ENCODE data around the gene KAZN.

KAZN gene

DNA sequence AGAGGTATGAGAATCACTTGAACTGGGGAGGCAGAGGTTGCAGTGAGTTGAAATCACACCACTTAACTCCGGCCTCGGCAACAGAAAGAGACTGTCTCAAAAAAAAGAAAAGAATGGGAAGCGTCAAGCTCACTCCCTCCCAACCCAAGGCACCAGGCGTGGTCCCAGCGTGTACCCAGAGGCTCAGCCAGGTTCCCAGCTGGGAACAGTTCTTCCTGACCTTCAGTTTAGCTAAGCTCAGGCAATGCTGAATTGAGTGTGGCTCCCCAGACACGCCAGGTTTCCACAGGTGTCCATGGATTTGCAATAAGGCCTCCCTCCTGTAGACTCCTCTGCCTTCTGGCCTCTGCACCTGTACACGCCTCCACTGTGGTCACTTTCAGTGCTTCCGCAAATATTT, 414.3 kb downstream of the KAZN start:
- no peak for DNase-seq (ENCODE audit: low spot score)

DNA sequence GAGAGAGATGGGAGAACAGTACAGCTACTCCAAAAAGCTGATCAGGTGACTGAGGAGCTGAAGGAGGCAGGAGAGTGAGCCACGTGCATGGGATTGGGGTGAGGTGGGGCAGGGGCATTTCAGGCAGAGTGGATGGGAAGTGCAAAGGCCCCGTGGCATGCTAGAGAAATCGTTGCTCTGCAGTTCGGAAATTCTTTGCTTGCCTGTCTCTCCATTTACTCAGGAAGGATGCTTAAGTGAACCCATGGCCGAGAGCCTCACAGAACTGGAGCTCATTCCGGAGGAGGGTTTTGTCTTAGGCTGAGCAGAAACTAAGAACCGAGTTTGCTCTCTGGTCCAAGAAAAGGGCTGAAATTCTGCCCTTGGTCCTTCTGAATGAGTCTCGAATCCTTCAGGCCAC, 415.3 kb downstream of the KAZN start:
- no peak for DNase-seq (ENCODE audit: low spot score)

DNA sequence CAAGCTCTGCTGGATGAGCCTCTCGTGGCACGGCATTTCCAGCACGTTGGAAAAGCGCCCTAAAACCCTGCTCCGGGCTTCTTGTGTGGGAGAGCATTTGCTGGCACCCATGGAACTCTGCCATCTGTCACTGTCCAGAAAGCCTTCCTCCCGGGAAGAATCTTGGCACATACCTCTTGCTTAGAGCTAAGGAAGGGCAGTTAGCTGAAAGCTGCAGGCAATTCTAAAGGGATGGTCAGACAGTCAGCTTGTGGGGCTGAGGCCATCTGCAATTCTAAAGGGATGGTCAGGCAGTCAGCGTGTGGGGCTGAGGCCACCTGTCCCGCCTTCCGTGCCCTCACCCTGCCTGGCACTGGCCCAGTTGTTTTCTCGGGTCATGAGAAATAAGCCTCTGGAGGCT, 416.0 kb downstream of the KAZN start:
- DNase-seq (ENCODE audit: low spot score) = peak; percentile 50

DNA sequence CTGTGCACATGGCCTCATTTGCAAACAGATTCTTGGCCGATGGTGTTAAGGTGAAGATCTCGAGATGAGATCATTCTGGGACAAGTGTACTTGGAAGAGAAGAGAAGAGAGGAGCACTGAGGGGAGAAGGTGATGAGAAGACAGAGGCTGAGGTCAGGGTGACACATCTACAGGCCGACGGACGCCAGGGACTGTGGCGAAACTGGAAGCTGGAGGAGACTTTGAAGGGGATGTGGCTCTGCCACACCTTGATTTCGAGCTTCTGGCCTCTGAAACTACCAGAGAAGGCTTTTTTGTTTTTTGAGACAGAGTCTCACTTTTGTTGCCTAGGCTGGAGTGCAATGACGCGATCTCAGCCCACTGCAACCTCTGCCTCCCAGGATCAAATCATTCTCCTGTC, 417.5 kb downstream of the KAZN start:
- no peak for DNase-seq (ENCODE audit: low spot score)

DNA sequence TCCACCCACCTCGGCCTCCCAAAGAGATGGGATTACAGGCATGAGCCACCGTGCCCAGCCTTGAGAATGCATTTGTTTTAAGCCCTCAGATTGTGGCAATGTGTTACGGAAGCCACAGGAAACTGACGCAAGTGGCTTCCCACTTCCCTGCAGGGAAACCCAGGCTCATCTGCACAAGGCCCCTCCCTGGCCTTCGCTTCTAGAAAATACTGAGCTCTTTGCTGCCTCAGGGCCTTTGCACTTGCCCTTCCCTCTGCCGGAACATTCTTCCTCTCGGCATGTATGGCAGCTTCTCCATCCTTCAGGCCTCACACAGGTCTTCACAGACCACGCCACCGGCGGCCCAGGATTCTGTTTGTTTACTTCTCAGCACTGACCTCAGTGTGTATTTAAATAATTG, 418.0 kb downstream of the KAZN start:
- DNase-seq (ENCODE audit: low spot score) = no peak

DNA sequence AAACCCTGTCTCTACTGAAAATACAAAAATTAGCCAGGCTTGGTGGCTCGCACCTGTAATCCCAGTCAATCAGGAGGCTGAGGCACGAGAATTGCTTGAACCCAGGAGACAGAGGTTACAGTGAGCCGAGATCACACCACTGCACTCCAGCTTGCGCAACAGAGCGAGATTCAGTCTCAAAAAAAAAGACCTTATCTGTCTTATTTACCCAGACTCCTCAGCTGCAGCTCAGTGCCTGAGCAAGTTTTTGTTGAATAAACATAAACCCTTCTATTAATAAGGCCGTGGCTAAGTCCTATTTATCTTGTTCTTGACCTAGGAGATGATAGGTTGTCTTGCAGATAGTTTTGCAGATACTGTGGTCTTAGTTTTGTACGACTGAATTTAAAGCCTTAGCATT, 418.6 kb downstream of the KAZN start:
- DNase-seq (ENCODE audit: low spot score) = no peak

DNA sequence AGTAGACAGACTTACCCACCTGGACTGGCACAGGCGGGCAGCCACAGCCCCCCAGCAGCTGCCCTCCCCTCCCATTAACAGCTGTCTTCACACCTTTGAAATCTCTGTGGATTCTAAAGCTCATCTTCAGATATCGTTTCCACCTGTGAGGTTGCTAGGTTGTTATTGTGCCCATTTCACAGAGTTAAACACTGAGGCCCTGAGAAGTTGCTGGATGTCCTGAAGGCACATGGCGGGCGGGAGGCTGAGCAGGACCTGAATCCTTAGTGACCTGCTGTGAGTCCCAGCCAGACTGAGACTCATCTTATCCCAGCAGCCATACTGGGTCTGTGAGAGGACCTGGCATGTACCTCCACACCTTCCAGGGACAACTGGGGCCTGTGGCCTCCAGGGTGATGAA, 420.3 kb downstream of the KAZN start:
- no peak for DNase-seq (ENCODE audit: low spot score)

DNA sequence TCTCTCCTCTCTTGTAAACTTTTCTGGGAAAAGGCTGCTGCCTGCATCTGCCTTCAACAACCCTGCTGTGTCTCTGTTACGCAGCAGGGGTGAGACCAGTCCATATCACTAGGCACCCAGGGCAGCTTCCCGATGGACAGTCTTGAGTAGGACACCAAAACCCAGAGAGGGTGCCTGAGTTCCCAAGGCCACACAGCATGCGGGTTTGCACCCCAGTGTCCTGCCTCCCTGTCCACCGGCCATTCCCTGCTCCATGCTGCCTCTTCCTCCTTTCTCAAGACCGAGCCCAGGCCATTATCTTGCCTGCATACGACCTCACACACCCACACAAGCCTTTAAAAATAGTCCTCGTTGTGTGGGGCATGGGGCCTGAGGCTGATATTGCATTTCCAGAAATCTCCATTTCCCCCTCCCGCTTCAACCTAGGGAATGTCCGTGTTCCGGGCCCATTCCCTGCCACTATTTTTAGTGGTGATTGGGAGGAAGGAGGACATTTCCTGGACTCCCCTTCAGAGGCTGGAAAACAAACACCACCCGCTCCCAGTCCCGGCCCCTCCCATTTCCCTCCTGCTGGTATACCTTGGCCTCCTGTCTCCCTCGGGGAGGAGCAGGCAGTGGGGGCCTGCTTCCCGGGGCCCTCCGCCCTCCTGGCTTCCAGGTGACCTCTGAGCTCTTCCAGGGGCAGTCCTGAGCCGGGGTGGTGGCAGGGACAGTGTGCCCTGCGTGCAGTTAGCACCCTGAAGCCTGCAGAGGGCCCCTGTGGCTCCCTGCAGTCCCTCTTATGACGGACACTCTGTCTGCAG, 422.7 kb downstream of the KAZN start:
- DNase-seq (ENCODE audit: low spot score) = no peak

DNA sequence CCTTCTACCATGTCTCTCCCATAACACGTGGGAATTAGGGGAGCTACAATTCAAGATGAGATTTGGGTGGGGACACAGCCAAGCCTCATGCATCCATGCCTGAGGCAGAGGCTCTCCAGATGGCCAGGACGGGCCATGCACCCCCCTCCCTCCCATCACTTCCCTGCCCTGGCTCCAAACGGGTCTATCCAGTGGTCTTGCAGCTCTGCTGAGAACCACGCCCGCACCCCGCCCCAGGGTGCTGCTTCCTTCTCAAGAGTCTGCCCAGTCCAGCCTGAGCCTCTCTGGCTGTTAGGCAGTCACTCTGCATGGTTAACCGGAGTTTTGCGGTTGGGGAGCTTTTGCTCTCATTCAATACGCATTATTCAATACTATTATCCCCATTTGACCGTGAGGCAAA, 423.6 kb downstream of the KAZN start:
- DNase-seq (ENCODE audit: low spot score) = no peak

DNA sequence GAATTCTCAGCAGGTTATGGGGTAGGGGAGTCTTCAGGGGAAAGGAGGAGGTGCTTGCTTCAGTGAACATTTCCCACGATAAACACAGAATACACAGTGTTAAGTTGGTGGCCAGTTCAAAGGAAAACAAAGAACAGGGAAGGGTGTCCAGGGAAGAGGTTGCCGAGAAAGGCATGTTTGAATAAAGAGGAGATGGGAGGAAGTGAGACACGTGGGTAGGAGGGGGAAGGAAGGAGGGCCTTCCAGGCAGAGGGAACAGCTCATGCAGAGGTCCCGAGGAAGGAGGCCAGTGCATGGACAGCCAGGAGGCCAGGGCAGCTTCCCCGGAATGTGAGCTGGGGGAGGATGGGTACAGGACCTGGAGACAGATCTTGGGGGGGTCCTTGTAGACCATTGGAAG, 424.7 kb downstream of the KAZN start:
- DNase-seq (ENCODE audit: low spot score) = no peak

DNA sequence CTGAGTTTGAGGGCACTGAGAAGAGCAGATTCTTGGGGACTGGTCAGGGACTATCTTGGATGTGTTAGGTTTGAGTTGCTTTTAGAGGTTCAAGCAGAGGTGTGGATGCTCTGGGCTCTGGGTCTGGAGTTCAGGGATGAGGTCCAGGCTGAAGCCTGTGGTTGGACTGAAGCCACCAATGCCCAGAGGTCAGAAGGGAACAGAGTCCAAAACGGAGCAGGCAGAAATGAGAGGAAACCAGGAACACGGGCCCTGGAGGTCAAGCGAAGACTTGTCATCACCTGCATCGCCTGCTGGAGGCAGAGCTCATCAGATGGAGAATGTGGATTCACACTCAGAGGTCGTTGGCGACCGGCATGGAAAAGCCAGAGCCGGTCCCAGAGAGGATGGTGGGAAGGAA, 425.5 kb downstream of the KAZN start:
- no peak for DNase-seq (ENCODE audit: low spot score)

DNA sequence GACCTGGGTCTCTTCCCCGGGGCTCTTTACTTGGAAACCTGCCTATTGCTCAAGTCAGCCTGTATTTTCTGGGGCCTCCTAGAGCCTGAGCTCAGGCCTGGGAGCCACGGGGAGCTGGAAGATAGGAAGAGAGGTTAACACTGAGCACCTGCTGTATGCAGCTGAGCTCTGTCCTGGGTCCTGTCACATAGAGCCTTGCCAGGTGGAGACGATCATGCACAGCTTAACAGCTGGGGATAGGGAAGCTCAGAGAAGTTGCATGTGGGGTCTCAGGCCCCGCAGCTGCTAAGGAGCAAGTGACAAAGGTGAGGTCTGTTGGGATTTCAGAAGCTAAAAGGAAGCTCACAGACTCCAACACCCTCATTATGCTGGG, 427.6 kb downstream of the KAZN start:
- DNase-seq (ENCODE audit: low spot score) = no peak

DNA sequence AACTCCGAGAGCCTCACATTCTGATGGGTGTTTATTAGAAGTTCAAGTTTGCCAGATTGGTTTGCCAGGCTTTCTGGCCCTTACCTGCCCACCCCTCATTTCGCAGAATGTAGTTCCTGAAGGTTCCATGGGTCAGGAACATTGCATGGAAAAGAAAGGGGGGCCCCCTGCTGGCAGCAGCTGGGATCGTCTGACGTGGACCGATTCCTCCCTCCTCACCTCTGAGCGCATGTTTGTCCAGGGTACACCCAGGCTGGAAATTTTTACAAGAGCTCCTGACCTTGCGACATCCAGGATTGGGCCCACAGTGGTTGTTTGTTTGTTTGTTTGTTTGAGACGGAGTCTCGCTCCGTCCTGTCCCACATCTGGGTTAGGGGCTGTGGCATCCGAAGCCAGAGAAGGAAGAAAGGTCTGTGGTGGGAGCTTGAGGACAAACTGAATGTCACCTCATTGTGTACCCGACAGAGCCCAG, 429.1 kb downstream of the KAZN start:
- DNase-seq (ENCODE audit: low spot score) = peak; percentile 84

DNA sequence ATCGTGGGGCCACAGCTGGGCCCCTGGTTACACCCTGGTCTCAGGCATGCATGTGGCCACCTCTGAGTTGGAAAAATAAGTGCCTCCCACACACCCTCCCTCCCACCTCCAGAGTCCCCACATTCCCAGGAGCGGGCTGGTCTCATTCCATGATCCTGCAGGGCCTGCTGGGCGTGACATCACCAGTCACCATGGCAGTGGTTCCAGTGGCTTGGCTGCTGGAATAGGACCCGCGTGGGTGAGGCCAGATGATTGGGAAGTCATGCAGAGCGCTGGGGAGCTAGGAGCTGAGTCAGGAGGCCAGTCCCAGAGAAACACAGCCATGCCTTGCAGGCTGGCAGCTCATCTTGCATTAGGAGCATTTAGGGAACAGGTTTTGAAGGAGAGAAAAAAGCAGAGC, 429.6 kb downstream of the KAZN start:
- DNase-seq (ENCODE audit: low spot score) = peak; percentile 97

DNA sequence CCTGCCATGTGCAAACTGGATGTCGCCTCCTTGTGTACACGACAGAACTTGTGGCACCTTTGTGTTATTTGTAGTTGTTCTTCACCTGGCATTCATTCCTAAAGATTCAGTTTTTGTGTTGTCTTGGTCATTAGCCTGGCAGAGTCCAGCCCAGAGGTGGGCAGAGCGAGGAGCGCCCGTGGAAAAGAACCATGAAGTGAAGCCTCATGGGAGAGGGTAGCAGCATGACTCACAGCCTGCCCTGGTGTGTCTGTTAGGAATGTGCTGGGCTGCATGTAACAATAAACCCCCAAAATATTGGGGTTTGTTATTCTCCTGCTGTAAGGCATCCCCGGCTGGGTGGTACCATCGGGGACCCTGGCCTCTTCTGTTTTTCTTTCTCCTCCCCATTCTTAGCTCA, 430.1 kb downstream of the KAZN start:
- DNase-seq (ENCODE audit: low spot score) = no peak

DNA sequence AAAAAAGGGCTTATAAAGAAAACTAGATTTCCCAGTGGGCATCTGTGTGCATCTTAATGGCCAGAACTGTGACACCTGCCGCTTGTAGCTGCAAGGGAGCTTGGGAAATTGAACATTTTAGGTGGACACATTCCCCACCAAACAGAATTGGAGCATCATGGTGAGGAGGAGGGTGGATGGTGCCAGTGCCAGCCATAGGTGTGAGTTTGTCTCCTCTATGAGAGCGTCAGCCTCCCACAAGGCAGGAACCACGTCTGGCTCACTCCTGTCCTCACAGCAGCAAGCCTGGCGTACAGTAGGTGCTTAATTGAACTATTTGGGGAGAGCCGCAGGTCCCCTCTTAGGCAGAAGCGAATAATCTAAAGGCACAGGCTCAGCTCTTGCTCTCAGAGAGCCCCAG, 430.6 kb downstream of the KAZN start:
- no peak for DNase-seq (ENCODE audit: low spot score)

DNA sequence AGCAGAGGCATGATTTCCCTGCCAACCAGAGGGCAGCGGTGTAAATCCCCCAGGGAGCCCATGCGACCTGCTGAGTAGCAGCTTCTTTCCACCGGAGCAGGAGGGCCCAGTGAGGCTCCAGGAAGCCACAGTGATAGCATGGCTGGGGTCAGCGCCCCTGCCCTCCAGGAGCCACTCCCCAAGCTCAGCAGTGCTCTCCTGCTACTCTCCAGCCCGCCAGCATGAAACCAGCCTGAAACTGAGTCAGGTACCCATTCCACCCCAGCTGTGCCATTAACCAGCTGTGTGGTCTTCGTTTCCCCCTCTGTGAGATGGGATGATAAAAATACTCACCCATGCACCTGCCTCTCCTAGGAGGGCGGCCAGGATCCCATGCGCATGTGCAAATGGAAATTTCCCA, 431.3 kb downstream of the KAZN start:
- DNase-seq (ENCODE audit: low spot score) = no peak

DNA sequence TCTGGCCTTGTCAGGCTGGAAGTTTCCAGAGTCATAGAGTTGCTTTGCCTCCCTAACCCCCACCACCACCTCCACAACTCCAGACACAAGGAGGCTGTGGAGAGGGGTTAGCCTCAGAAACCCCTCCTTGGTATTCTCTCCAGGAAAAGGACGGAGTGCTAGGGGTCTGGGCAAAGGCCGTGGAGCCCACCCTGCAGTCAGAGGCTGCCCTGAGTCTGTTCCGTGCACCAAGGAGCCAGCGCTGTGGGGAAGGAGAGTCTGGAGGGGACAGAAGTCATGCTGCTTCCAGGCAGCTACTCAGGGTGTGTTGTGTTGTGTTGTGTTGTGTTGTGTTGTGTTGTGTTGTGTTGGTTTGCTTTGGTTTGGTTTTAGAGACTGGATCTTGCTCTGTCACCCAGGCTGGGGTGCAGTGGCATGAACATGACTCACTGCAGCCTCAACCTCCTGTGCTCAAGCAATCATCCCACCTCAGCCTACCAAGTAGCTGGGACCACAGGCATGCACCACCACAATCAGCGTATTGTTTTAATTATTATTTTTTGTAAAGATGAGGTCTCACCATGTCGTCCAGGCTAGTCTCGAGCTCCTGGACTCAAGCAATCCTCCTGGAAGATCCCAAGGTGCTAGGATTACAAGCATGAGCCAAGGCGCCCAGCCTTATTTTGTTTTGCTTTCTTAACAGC, 432.9 kb downstream of the KAZN start:
- DNase-seq (ENCODE audit: low spot score) = no peak

DNA sequence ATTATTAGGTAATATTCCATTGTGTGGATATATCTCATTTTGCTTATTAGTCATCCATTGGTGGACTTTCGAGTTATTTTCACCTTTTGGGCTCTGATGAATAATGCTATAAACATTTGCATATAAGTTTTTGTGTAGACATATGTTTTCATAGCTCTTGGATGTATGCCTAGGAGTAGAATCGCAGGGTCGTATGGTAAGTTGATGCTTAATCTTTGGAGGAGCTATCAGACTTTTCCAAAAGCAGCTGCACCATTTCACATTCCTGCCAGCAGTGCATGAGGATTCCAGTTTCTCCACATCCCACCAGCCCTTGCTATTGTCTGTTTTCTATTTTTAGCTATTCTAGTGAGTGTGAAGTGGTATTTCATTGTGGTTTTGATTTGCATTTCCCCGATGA, 434.8 kb downstream of the KAZN start:
- peak; percentile 26 for DNase-seq (ENCODE audit: low spot score)

DNA sequence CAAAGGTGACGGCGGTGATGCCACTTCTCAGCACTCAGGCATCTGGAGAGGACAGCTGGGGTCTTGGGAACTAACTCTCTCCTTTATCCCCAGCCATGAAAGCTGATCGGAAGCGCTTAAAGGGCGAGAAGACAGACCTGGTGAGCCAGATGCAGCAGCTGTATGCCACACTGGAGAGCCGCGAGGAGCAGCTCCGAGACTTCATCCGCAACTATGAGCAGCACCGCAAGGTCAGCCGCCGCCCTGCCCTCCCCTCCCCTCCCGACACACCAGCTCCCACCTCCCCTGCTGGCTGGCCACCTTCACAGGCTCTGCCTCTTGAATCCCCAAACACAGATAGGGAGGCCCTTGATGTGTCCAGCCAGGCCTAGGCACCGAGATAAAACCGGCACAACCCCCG, 436.2 kb downstream of the KAZN start:
- no peak for DNase-seq (ENCODE audit: low spot score)

DNA sequence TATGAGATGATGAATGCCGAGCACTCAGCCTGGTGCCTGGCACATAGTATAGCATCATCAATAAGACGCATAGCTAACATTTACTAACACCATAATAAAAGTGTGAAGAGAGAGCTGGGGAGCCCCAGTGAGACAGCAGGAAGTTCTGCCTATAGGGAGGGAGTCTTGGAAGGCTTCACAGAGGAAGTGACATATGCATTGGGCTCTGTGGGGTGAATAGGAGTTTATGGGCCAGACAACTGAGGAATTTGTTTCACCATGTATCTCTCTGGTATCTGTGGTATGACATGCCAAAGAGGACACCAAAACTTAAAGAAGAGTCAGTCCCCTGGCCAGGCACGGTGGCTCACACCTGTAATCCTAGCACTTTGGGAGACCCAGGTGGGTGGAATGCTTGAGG, 436.8 kb downstream of the KAZN start:
- DNase-seq (ENCODE audit: low spot score) = no peak

DNA sequence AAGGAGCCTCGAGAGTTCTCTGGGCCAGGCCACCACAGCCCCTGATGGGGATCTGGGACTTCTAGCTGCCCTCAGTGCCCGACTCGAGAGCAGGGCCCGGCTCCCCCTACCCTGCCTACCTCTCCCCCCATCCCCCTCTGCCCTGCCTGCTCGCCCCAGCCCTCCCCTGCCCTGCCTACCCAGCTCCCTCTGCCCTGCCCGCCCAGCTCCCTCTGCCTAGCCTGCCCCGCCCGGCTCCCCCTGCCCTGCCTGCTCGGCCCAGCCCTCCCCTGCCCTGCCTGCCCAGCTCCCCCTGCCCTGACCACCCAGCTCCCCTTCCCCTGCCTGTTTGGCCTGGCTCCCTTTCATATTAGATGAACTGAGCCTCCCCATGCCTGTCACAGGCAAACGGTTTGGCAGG, 437.6 kb downstream of the KAZN start:
- no peak for DNase-seq (ENCODE audit: low spot score)

DNA sequence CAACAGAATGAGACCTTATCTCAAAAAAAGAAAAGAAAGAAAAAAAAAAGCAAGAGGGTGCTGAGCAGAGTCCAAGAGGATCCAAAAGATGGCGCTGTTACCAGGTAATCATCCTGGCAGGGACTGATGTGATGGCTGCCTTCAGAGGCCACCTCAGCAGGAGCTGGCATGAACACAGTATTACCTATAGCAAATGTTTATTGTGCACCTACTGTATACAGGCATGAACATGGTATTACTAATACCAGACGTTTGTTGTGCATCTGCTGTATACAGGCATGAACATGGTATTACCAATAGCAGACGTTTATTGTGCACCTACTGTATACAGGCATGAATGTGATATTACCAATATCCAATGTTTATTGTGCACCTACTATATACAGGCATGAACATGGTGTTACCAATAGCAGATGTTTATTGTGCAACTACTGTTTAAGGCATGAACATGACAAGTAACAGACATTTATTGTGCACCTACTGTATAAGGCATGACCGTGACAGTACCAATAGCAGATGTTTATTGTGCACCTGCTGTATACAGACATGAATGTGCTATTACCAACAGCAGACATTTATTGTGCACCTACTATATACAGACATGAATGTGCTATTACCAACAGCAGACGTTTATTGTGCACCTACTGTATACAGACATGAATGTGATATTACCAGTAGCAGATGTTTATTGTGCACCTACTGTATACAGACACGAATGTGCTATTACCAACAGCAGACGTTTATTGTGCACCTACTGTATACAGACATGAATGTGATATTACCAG, 439.9 kb downstream of the KAZN start:
- DNase-seq (ENCODE audit: low spot score) = no peak

Data from AG08395 (cell line).